NCI-H748 treated with DMSO at 0.1 percent for 48 hours (cell line): ENCODE measurements around the gene EPN3.

ENCODE experiments used
- DNase-seq: peaks from one replicate; lab custom pipeline; 2025; lab: John Stamatoyannopoulos, UW

EPN3 gene

DNA sequence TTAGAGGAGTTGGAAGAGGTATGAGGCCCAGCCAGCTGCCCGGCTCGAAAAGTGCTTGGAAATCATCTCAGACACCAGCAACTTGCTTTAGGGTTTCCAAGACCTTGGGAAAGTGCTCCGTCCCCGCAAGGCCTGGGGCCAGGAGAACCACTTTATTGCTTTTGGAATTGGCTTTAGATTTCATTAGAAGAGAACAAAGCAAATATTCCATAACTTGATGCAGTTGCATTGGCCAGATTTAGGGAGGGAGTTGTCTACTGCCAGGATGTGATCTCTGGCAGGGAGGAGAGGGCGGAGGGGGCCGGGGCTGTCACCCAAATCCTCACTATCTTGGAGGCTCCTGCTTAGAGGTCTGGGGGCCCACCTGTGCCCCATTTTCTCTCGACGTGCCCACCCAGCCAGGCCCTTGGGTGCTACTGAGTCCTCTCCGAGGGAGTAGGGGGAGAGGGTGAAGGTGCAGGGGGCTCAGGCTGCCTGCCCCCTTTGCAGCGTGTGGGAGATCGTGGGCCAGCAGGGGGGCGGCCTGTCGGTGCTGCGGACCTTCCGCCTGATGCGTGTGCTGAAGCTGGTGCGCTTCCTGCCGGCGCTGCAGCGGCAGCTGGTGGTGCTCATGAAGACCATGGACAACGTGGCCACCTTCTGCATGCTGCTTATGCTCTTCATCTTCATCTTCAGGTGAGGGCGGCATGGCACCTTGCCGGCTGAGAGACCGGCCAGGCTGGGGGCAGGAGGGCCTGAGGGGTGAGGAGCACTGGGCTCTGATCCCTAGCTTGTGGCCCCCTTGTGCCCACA lies 58.6 kb downstream of the EPN3 start:
- no peak for DNase-seq

DNA sequence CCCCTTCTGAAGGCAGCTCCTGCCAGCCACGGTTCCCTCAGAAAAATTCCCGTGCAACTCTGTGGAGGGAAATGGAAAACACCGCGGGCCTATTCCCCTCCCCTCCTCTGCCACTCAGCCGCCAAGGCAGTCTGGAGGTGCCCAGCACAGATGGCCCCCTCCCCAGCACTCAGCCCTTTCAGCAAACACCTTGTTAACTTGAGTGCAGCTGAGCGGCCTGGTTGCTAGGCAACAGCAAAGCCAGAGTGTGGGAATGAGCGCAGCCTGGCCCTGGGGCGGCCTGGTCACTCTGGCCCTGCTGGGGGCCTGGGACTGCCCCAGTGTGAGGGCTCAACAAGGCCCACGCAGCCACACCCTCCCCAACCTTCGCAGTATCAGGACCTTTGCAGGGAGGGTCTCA lies 60.8 kb downstream of the EPN3 start:
- DNase-seq, result peak; percentile 57
